SH-SY5Y (cell line): ENCODE measurements around the gene EMSY.

ENCODE experiments used
- GATA2 ChIP-seq: IDR thresholded peaks from 2 replicates; pipeline ENCODE4 v1.6.1; 2011; ENCODE audit warnings: mild to moderate bottlenecking, low read depth, low read length
- GATA3 ChIP-seq: IDR thresholded peaks from 2 replicates; pipeline ENCODE4 v1.6.1; 2011; ENCODE audit warnings: low read depth, mild to moderate bottlenecking, low read length, moderate library complexity

Gene EMSY

DNA sequence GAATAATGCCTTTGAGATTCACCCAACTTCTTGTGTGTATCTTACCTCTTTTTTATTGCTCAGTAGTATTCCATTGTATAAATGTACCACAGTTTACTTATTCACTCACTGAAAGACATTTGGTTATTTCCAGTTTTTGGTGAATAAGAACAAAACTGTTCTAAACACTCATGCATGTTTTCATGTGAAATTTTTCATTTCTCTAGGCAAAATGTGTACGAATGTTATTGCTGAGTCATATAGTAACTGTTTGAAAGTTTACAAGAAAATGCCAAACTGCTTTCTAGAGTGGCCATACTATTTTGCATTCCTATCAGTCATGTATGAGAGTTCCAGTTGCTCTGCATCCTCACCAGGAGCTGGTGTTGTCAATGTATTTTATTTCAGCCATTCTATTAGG is 8.8 kb upstream of the EMSY start:
- TF ChIP-seq GATA2 (no peak), GATA3 (no peak)

- TF ChIP-seq GATA2: no peak
- no peak for TF ChIP-seq GATA3
Observed at GRCh38 chr11:76443268-76443980, 1.4 kb upstream of the EMSY start.

- TF ChIP-seq GATA2 (no peak), GATA3 (no peak)
Observed at GRCh38 chr11:76444065-76444383, 794 bp upstream of the EMSY start.

- no peak for TF ChIP-seq GATA2
- no peak for TF ChIP-seq GATA3
Observed at GRCh38 chr11:76445121-76446084, 585 bp downstream of the EMSY start.

GRCh38 chr11:76448506-76448905 is 3.7 kb downstream of the EMSY start:
- TF ChIP-seq GATA2: no peak
- no peak for TF ChIP-seq GATA3

DNA sequence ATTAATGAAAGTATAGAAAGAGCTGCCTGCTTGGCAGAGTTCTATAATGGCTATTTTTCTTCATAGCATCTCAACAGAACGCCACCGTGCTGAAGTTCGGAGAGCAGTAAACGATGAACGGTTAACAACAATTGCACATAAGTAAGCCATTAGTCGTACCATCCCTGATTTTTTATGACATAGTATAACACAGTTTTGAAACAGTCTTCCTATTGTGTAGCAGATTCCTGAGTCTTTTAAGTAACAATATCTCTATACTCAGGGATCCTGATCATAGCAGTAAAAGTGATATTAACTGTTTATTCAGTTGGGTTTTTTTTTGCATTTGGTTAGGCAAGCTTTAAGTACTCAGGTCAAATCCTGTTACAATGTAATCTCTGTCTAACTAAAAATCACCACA is 8.4 kb downstream of the EMSY start:
- TF ChIP-seq GATA3 (no peak), GATA2 (no peak)

GRCh38 chr11:76455331-76455730 is 10.5 kb downstream of the EMSY start:
- TF ChIP-seq GATA3 (no peak), GATA2 (no peak)

- TF ChIP-seq GATA3: no peak
- no peak for TF ChIP-seq GATA2
Observed at GRCh38 chr11:76455931-76456330, 11.1 kb downstream of the EMSY start.

DNA sequence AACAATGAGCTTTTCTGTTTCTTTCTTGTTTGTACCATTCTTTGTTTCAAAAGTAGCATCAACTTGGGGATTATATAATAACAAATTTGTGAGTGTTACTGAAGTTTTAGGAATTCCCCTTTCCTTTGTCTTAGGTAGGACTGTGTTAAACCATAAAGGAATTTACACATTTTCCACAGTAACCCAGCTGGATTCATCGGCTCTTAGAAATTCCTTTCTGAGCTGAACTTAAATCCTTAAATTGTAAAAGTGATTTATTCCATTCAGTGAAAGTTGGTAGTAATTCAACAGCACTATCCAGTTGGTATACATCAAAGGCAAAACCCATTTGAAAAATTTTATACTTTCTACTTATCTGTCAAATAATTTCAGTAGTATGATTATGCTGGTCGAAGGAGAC is 11.8 kb downstream of the EMSY start:
- TF ChIP-seq GATA2 (no peak), GATA3 (no peak)

- TF ChIP-seq GATA3 (no peak), GATA2 (no peak)
Observed at GRCh38 chr11:76459299-76459698, 14.5 kb downstream of the EMSY start.

GRCh38 chr11:76459846-76460245 is 15.0 kb downstream of the EMSY start:
- TF ChIP-seq GATA2 (no peak), GATA3 (no peak)

DNA sequence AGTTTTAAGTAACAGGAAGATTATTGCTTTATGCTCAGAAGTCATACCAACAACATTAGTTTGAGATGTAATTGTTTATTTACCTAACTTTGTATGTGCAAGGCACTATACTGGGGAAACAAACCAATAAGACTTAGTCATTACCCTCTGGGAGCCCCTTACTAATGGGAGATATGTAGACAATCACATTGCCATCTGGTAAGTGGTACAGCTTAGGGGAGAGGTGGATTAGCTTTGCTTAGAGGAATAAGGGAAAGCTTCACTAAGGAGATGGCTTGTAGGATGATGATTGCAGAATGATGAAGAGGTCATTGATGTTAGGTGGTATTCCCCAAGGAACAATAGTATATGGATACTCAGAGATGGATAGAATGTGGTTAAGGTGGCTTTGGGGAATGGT is 17.5 kb downstream of the EMSY start:
- no peak for TF ChIP-seq GATA2
- TF ChIP-seq GATA3: no peak

DNA sequence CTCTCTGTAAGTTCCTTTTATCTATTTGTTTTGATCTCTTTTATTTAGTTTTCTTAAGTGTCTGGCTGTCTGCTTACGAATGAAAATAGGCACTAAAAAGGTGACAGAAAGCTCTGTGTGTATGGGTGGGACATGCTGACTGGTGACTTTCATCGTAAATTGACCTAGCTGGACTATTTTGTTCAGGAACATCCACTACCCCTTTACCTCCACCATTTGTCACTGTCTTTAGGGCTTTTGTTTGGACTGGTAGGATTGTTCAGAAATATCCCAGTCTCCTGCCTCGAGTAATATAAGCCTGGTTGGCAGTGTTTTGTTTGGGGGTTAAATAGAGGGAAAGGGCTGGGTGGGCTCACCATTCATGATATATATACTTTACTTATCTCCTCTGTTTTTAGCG is 20.9 kb downstream of the EMSY start:
- TF ChIP-seq GATA2: no peak
- no peak for TF ChIP-seq GATA3

GRCh38 chr11:76466666-76467065 is 21.8 kb downstream of the EMSY start:
- no peak for TF ChIP-seq GATA3
- no peak for TF ChIP-seq GATA2

GRCh38 chr11:76469141-76469540 is 24.3 kb downstream of the EMSY start:
- TF ChIP-seq GATA3: no peak
- TF ChIP-seq GATA2: no peak
